HepG2 (cell line): ENCODE data around the gene RNPS1. TPM values are rescaled to one million over a fixed set of nuclear protein-coding genes. Genes with fewer than 3 reads are reported as not detected.

Experiments used
- AHDC1 ChIP-seq: sonication (generic); formaldehyde crosslinking; IDR thresholded peaks from 2 replicates; pipeline ENCODE4 v1.5.1; 2020; ENCODE audit warnings: mild to moderate bottlenecking, missing genetic modification reagents, borderline replicate concordance
- MAFK ChIP-seq, 2 experiments: IDR thresholded peaks in 1 of 2; conservative IDR thresholded peaks in 1 of 2; 2 replicates each; pipeline ENCODE4 v1.6.1; 2011; ENCODE audit warnings: improper control_type of control experiment in 2 of 2, low read length in 2 of 2
- MBD4 ChIP-seq: IDR thresholded peaks from 2 replicates; pipeline ENCODE4 v1.6.1; 2012; ENCODE audit warnings: low read length, inconsistent platforms, borderline replicate concordance
- MLXIP ChIP-seq: sonication (generic); formaldehyde crosslinking; IDR thresholded peaks from 2 replicates; pipeline ENCODE4 v1.9.0; 2021; ENCODE audit warnings: missing genetic modification reagents, borderline replicate concordance
- NFATC3 ChIP-seq: sonication (generic); formaldehyde crosslinking; IDR thresholded peaks from 2 replicates; pipeline ENCODE4 v1.5.1; 2020; ENCODE audit warnings: mild to moderate bottlenecking, missing genetic modification reagents
- ZBTB37 ChIP-seq: sonication (generic); formaldehyde crosslinking; IDR thresholded peaks from 2 replicates; pipeline ENCODE4 v1.4.0; 2020; ENCODE audit warnings: mild to moderate bottlenecking, missing genetic modification reagents
- ZNF292 ChIP-seq: sonication (generic); formaldehyde crosslinking; IDR thresholded peaks from 2 replicates; pipeline ENCODE4 v1.8.1; 2022; ENCODE audit warnings: mild to moderate bottlenecking, low read depth, missing genetic modification reagents, borderline replicate concordance
- ZNF318 ChIP-seq: sonication (generic); formaldehyde crosslinking; IDR thresholded peaks from 2 replicates; pipeline ENCODE4 v1.4.0; 2020; ENCODE audit warnings: mild to moderate bottlenecking, missing genetic modification reagents
- polyA plus RNA-seq, 8 experiments: library from polyadenylated mRNA; depleted of rRNA in 3 of 8; stranded (reverse) in 7 of 8; unstranded in 1 of 8; fragments of >200 nt; fragmentation: Illumina TruSeq in 4 of 8; extraction: Trizol in 4 of 8; gene quantifications; 2 replicates each; pipeline versions ENCODE4 v1.2.1 to v1.2.3, GENCODE V29; 2011 to 2016; ENCODE audit warnings: low read depth in 4 of 8, missing spikeins in 1 of 8, mixed read lengths in 1 of 8; ENCODE audit not compliant: insufficient read depth in 1 of 8
- total RNA-seq, 5 experiments: library from RNA; depleted of rRNA; stranded (reverse); fragments of >200 nt; fragmentation: Illumina TruSeq; extraction: Trizol; gene quantifications; 2 replicates each; pipeline ENCODE4 v1.2.3, GENCODE V29; 2016; ENCODE audit warnings: low read depth in 1 of 5

The RNPS1 gene
- total and polyA plus RNA-seq, 2 of the 13 experiments (the other 11 are each of a cell fraction or from before 2014, with no cell fraction given): 126 to 133 TPM

GRCh38 chr16:2267913-2268666 lies at the start of gene RNPS1 (continued):
- 0 out of 2 replicates have a peak, but pooled peaks have one; percentile 40 for TF ChIP-seq MLXIP (CRISPR knock-in tag)
- TF ChIP-seq ZBTB37 (CRISPR knock-in tag): no peak
- TF ChIP-seq ZNF292 (CRISPR knock-in tag): no peak
- TF ChIP-seq ZNF318 (CRISPR knock-in tag): no peak
- TF ChIP-seq AHDC1: no peak
- no peak for TF ChIP-seq MBD4
- TF ChIP-seq NFATC3: peak; percentile 67; the same call in 1 of the 2 replicates
- no peak for TF ChIP-seq MAFK (conservative IDR thresholded peaks at IDR 0.05 in 1 of 2, IDR thresholded peaks at IDR 0.05 in 1 of 2; ENCODE audit: low read length in 2 of 2)
